NCI-H345 (cell line): ENCODE measurements around the gene SHLD3.
"Not testable (repeated sequence)": the region's sequence is repeated elsewhere in the genome, so short reads cannot be mapped to it uniquely, and the experiment has no call there.

Source experiments
- DNase-seq: peaks from one replicate; lab custom pipeline; 2025; lab: John Stamatoyannopoulos, UW

The SHLD3 gene

GRCh38 chr5:65624571-65625555, at the start of gene SHLD3, which contains the start of gene TRAPPC13:
SHLD3 (plus strand) TSS chr5:65625027; CDS start chr5:65629588, 4,561 bp downstream.
TRAPPC13 (plus strand) TSS chr5:65625027; CDS start chr5:65625061, 34 bp downstream.
- DNase-seq, result peak; percentile 86

GRCh38 chr5:65577141-65577540, 47.7 kb upstream of the SHLD3 start:
- no peak for DNase-seq

- DNase-seq, result no peak
Measured at GRCh38 chr5:65588694-65589093, 36.1 kb upstream of the SHLD3 start.

DNA sequence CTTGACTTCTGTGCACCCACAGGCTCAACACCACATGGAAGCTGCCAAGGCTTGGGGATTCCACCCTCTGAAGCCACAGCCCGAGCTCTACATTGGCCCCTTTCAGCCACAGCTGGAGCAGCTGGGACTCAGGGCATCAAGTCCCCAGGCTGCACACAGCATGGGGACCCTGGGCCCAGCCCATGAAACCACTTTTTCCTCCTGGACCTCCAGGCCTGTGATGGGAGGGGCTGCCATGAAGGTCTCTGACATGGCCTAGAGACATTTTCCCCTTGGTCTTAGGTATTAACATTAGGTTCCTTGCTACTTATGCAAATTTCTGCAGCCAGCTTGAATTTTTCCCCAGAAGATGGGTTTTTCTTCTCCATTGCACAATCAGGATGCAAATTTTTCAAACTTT, 23.1 kb upstream of the SHLD3 start:
- not testable (repeated sequence) for DNase-seq

DNA sequence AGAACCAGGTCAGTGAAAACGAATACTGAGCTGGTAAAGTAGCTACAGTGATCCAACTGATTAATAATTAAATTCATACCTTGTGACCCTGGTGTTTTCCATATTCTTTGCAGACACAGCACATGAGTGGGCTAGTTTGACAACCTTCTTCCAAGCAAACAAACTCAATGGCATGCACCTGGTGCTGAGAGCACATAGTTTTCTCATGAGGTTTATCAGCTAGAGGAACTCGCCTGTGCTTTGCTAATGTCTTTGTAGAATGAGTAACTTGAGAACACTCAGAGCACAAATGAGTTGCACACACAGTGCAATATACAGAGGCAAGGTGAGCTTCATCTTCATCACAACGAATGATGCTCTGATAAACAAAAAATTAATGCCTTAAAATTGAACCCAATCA, 13.3 kb upstream of the SHLD3 start:
- no peak for DNase-seq

DNA sequence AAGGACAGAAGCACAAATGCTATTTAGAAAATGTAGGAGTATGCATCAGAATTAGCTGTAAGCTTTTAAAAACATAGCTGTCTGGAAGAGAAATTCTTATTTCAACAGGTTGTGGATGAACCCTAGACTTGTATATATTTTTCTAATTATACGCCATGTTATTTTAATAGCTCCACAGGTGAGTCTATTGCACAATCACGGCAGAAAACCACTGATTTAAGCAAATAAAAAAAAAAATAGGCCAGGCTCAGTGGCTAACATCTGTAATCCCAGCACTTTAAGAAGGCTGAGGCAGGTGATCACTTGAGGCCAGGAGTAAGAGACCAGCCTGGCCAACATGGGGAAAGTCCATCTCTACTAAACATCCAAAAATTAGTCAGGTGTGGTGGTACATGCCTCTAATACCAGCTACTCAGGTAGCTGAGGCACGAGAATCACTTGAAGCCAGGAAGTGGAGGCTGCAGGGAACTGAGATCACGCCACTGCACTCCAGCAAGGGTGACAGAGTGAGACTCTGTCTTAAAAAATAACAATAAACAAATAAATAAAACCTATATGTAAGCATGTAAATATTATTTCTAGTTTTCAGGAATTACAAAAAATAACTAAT, 12.4 kb upstream of the SHLD3 start:
- DNase-seq, result no peak

DNA sequence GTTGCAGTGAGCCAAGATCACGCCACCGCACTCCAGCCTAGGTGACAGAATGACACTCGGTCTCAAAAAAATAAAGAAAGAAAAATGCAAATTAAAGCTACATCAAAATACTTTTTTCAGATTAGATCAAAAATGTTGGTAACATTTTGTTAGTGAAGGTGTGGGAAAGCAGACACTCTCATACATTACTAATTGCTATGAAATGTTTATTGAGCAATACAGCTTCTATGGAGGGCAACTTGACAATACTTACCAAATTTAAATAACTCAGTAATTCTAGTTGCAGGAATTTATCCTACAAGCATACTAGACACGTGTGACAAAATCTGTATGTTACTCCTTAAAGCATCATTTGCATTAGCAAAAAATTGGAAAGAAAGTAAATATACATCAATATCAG, 4.8 kb upstream of the SHLD3 start:
- no peak for DNase-seq

DNA sequence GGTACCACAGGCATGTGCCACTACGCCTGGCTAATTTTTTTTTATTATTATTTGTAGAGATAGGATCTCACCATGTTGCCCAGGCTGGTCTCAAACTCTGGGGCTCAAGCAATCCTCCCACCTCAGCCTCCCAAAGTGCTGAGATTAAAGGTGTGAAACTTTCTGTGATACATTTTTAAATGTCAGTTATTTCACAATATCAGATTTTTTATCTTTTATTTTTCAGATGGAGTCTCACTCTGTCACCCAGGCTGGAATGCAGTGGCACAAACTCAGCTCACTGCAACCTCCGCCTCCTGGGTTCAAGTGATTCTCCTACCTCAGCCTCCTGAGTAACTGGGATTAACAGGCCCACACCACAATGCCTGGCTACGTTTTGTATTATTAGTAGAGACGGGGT, 2.9 kb upstream of the SHLD3 start:
- DNase-seq, result not testable (repeated sequence)

- DNase-seq, result no peak
Measured at GRCh38 chr5:65623482-65623881, 1.3 kb upstream of the SHLD3 start.

DNA sequence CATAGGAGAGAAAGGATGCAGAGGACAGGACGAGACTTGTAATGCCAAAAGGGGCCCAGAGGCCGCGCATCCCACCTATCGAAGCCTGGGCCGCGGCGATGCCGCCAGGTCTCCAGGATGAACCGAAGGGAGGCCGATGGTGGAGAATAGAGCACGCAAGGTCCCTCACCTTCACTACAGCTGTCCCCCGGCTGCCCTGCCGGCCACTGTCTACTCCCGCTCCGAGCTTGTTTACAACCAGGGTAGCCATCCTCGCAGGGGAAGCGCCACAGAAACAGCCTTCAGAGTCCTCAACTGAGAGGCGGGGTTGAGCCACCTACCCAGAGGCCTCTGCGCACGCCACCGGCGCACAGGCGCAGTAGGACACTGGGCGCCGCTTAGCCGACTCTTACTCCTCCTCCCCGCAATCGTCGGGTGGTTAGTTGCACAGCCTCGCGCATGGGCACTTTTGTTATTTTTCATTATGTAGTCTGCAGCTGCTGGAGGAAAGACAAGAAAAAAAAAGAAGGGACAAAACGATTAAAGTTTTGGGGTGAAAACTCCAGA, 729 bp upstream of the SHLD3 start, which contains the start of gene TRIM23:
Gene TRIM23 (minus strand): TSS at position 309 of the 546 bp plus-strand sequence. CDS start 59 bp downstream, at position 250.
- peak; percentile 90 for DNase-seq

GRCh38 chr5:65625743-65626142, 916 bp downstream of the SHLD3 start:
- DNase-seq, result no peak

GRCh38 chr5:65630981-65631380, 6.2 kb downstream of the SHLD3 start:
- DNase-seq, result no peak

DNA sequence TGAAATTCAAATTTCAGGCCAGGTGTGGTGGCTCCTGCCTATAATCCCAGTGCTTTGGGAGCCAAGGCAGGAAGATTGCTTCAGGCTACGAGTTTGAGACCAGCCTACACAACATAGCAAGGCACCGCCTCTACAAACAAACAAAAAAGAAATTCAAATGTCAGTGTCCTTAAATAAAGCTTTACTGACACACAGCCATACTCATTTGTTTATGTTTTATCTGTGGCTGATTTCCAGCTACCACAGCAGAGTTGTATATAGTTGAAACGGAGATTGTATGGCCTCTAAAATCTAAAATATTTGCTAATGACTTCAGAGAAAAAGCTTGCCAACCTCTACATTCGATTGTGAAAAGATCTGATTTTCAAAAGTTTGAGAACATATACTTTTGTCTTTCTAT, 15.4 kb downstream of the SHLD3 start:
- no peak for DNase-seq

DNA sequence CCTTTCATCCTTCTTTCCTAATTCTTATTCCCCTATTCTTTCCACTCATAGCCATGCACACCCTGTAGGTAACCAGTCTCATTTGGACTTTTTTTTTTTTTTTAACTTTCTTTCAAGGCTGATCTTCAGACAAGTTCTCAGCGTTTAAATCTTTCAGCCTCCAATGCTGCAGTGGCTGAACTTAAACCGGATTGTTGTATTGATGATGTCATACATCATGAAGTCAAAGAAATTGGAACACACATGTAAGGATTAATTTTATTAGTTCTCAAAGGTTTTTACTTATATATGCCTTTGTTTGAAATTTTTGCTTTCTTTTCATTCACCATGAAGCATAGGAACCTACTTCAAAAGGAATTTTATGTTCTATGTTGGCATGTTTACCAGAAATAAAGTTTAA, 22.1 kb downstream of the SHLD3 start:
- no peak for DNase-seq

GRCh38 chr5:65647941-65648340, 23.1 kb downstream of the SHLD3 start:
- no peak for DNase-seq

- DNase-seq, result no peak
Measured at GRCh38 chr5:65651144-65651543, 26.3 kb downstream of the SHLD3 start.

GRCh38 chr5:65654713-65655112, 29.9 kb downstream of the SHLD3 start:
- DNase-seq, result no peak

DNA sequence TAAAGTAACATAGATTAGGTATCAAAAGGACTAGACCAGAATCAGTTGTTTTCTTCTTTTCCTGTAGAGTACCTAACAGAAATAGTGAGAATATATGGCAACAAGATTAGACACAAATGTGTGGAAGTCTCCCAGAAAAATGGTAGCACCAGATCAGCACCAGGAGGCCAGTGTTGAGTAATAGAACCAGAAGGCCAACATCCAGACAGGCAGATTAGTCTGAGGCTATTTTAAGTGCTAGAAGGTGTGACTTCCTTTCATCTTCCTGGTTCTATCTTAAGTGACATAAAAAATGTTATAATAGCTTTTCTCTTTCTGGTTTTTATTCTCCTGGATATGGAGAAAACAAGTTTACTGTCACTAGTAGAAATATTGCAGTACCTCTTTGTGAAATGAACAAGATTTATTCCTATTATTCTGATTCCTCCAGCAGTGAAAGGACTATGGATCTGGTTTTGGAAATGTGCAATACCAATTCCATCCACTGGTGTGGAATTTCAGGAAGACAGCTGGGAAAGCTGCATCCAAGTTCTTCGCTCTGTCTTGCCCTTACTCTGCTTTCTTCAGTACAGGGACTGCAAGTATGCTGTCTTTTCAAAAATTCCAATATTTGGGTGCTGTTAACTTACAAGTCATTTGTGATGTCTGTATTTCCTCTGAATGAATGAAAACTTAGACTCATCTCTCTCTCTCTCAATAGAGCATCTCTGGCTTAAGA, 39.1 kb downstream of the SHLD3 start:
- no peak for DNase-seq

- no peak for DNase-seq
Measured at GRCh38 chr5:65668696-65669095, 43.9 kb downstream of the SHLD3 start.

DNA sequence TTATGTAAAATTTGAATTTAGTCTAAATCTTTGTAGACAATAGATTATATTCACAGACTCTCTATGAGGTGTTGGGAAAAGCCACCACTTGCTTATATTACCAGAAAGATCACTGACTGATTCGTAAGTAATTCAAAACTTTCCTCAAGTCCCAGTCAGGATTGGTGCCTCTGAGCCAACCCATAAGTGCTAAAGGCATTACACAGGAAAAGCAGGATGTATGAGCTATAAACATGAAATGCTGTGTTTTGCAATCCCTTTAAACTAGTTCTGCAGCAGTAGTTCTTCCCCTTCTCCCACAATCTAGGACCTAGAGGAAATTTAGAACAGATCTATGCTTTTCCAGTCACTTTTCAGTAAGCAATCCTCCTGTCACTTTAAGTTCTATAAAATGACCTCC, 48.0 kb downstream of the SHLD3 start:
- no peak for DNase-seq

GRCh38 chr5:65674749-65675148, 49.9 kb downstream of the SHLD3 start:
- no peak for DNase-seq

DNA sequence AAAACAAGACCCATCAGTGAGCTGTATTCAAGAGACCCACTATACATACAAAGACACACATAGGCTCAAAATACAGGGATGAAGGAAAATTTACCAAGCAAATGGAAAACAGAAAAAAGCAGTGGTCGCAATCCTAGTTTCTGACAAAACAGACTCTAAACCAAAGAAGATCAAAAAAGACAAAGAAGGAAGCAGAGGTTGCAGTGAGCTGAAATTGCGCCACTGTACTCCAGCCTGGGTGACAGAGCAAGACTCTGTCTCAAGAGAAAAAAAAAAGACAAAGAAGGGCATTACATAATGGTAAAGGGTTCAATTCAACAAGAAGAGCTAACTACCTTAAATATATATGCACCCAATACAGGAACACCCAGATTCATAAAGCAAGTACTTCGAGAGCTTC, 51.2 kb downstream of the SHLD3 start:
- not testable (repeated sequence) for DNase-seq
